ENCODE measurements around the gene FXYD3.

DNA sequence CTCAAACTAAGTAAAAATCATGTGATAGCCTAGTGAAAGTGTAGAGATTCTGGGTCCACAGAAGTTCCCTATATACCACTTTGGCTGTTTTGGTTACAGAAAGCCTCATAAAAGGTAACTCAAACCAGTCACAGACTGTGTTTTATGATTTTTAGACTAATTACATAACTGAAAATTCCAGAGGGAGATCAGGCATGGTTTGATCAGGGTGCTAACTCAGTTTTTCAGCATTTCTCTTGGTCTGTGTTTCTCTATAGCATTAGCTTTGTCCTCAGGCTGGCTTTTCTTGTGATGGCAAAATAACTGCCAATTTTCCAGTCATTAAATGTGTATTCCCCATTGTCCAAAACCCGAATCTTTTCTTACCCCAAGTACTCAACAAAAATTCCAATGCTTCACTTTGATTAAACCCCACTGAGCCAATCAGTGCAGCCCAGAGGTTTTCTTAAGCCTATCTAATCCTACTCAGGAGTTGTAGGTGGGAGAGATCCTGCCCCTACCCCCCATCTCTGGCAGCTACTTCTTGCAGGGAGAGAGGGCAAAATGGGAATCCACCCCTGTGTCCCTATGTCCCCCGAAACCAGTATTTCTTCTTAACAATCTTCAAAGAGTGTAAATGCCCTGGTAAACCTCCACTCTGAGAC lies 8.6 kb upstream of the FXYD3 start:
- TF ChIP-seq NFYB (CRISPR knock-in tag; IDR thresholded peaks at IDR 0.05) (no peak), ZNF292 (CRISPR knock-in tag; IDR thresholded peaks at IDR 0.05; ENCODE audit: borderline replicate concordance, low read depth) (no peak), EP300 (IDR thresholded peaks at IDR 0.05; ENCODE audit: low read depth in 2 of 2, low read length in 2 of 2) (no peak), EP300 (CRISPR knock-in tag; IDR thresholded peaks at IDR 0.05; ENCODE audit: borderline replicate concordance) (no peak), ZNF841 (CRISPR knock-in tag; IDR thresholded peaks at IDR 0.05; ENCODE audit: borderline replicate concordance) (no peak), ZNF138 (CRISPR knock-in tag; IDR thresholded peaks at IDR 0.05; ENCODE audit: low read depth) (no peak), FOSL2 (CRISPR knock-in tag; IDR thresholded peaks at IDR 0.05) (no peak), EHMT2 (IDR thresholded peaks at IDR 0.05; ENCODE audit: borderline replicate concordance, low read depth, low read length) (no peak), SRSF1 (optimal IDR thresholded peaks at IDR 0.05; ENCODE audit: low read depth, low read length) (no peak)
- TF ChIP-seq, protein P1, sequence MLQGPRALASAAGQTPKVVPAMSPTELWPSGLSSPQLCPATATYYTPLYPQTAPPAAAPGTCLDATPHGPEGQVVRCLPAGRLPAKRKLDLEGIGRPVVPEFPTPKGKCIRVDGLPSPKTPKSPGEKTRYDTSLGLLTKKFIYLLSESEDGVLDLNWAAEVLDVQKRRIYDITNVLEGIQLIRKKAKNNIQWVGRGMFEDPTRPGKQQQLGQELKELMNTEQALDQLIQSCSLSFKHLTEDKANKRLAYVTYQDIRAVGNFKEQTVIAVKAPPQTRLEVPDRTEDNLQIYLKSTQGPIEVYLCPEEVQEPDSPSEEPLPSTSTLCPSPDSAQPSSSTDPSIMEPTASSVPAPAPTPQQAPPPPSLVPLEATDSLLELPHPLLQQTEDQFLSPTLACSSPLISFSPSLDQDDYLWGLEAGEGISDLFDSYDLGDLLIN (CRISPR knock-in tag; IDR thresholded peaks at IDR 0.05; ENCODE audit: borderline replicate concordance) = no peak
- TF ChIP-seq, protein P2, sequence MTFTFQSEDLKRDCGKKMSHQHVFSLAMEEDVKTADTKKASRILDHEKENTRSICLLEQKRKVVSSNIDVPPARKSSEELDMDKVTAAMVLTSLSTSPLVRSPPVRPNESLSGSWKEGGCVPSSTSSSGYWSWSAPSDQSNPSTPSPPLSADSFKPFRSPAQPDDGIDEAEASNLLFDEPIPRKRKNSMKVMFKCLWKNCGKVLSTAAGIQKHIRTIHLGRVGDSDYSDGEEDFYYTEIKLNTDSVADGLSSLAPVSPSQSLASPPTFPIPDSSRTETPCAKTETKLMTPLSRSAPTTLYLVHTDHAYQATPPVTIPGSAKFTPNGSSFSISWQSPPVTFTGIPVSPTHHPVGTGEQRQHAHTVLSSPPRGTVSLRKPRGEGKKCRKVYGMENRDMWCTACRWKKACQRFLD (CRISPR knock-in tag; IDR thresholded peaks at IDR 0.05; ENCODE audit: borderline replicate concordance) = no peak
- TF ChIP-seq, protein P3, sequence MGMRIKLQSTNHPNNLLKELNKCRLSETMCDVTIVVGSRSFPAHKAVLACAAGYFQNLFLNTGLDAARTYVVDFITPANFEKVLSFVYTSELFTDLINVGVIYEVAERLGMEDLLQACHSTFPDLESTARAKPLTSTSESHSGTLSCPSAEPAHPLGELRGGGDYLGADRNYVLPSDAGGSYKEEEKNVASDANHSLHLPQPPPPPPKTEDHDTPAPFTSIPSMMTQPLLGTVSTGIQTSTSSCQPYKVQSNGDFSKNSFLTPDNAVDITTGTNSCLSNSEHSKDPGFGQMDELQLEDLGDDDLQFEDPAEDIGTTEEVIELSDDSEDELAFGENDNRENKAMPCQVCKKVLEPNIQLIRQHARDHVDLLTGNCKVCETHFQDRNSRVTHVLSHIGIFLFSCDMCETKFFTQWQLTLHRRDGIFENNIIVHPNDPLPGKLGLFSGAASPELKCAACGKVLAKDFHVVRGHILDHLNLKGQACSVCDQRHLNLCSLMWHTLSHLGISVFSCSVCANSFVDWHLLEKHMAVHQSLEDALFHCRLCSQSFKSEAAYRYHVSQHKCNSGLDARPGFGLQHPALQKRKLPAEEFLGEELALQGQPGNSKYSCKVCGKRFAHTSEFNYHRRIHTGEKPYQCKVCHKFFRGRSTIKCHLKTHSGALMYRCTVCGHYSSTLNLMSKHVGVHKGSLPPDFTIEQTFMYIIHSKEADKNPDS (CRISPR knock-in tag; IDR thresholded peaks at IDR 0.05) = no peak
- TF ChIP-seq, protein P4, sequence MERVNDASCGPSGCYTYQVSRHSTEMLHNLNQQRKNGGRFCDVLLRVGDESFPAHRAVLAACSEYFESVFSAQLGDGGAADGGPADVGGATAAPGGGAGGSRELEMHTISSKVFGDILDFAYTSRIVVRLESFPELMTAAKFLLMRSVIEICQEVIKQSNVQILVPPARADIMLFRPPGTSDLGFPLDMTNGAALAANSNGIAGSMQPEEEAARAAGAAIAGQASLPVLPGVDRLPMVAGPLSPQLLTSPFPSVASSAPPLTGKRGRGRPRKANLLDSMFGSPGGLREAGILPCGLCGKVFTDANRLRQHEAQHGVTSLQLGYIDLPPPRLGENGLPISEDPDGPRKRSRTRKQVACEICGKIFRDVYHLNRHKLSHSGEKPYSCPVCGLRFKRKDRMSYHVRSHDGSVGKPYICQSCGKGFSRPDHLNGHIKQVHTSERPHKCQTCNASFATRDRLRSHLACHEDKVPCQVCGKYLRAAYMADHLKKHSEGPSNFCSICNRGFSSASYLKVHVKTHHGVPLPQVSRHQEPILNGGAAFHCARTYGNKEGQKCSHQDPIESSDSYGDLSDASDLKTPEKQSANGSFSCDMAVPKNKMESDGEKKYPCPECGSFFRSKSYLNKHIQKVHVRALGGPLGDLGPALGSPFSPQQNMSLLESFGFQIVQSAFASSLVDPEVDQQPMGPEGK (CRISPR knock-in tag; IDR thresholded peaks at IDR 0.05) = no peak
- TF ChIP-seq, protein P5, sequence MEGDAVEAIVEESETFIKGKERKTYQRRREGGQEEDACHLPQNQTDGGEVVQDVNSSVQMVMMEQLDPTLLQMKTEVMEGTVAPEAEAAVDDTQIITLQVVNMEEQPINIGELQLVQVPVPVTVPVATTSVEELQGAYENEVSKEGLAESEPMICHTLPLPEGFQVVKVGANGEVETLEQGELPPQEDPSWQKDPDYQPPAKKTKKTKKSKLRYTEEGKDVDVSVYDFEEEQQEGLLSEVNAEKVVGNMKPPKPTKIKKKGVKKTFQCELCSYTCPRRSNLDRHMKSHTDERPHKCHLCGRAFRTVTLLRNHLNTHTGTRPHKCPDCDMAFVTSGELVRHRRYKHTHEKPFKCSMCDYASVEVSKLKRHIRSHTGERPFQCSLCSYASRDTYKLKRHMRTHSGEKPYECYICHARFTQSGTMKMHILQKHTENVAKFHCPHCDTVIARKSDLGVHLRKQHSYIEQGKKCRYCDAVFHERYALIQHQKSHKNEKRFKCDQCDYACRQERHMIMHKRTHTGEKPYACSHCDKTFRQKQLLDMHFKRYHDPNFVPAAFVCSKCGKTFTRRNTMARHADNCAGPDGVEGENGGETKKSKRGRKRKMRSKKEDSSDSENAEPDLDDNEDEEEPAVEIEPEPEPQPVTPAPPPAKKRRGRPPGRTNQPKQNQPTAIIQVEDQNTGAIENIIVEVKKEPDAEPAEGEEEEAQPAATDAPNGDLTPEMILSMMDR (CRISPR knock-in tag; IDR thresholded peaks at IDR 0.05) = no peak
- TF ChIP-seq, protein P6, sequence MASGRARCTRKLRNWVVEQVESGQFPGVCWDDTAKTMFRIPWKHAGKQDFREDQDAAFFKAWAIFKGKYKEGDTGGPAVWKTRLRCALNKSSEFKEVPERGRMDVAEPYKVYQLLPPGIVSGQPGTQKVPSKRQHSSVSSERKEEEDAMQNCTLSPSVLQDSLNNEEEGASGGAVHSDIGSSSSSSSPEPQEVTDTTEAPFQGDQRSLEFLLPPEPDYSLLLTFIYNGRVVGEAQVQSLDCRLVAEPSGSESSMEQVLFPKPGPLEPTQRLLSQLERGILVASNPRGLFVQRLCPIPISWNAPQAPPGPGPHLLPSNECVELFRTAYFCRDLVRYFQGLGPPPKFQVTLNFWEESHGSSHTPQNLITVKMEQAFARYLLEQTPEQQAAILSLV (CRISPR knock-in tag; IDR thresholded peaks at IDR 0.05; ENCODE audit: borderline replicate concordance) = no peak
